H1 (cell line): ENCODE results near the gene PTGDS. TPM values are rescaled to one million over a fixed set of nuclear protein-coding genes. Genes with fewer than 3 reads are reported as not detected.

Experiments
- CTCF ChIA-PET: fragments of 300-600 bp; sonication (Branson Sonifier 250); formaldehyde crosslinking; loops from one replicate; lab custom pipeline; 2021; ENCODE audit not compliant: partially characterized antibody; lab: Charles Lee
- POLR2A ChIA-PET: fragments of 300-600 bp; sonication (Branson Sonifier 250); formaldehyde crosslinking; loops from one replicate; lab custom pipeline; 2021; ENCODE audit warnings: inconsistent platforms; ENCODE audit not compliant: partially characterized antibody; lab: Charles Lee
- DNase-seq, 2 experiments: peaks; one replicate each; pipeline versions ENCODE4 v3.0.0 to v3.0.0-alpha.2; 2010 to 2022; ENCODE audit warnings: low spot score in 2 of 2, low read depth in 1 of 2, mixed read lengths in 1 of 2
- FAIRE-seq: peaks from 2 replicates; lab custom pipeline; 2011; peaks lifted over from hg19 to GRCh38; lab: Jason Lieb, UNC
- H2AFZ ChIP-seq: 2 replicates; pipeline ENCODE4 v1.8.1; 2012; ENCODE audit warnings: low read length, inconsistent platforms
- H2AK5ac ChIP-seq: 2 replicates; pipeline ENCODE4 v1.6.1; 2013; ENCODE audit warnings: low read depth, low read length
- H2BK120ac ChIP-seq: replicated peaks from 2 replicates; pipeline ENCODE3; 2013; ENCODE audit warnings: low read depth, low read length, inconsistent platforms
- H2BK12ac ChIP-seq: 2 replicates; pipeline ENCODE4 v1.6.1; 2013; ENCODE audit warnings: low read depth, low read length
- H2BK15ac ChIP-seq: 2 replicates; pipeline ENCODE4 v1.6.1; 2013; ENCODE audit warnings: low read length
- H2BK20ac ChIP-seq: 2 replicates; pipeline ENCODE4 v1.6.1; 2013; ENCODE audit warnings: low read length
- H2BK5ac ChIP-seq: 2 replicates; pipeline ENCODE4 v1.6.1; 2013; ENCODE audit warnings: low read depth, low read length
- H3K14ac ChIP-seq: 2 replicates; pipeline ENCODE4 v1.6.1; 2013; ENCODE audit warnings: inconsistent platforms; ENCODE audit not compliant: insufficient read length
- H3K18ac ChIP-seq: 2 replicates; pipeline ENCODE4 v1.6.1; 2013; ENCODE audit warnings: low read length; ENCODE audit errors: extremely low read depth
- H3K23ac ChIP-seq: 2 replicates; pipeline ENCODE4 v1.6.1; 2013; ENCODE audit warnings: inconsistent platforms; ENCODE audit not compliant: insufficient read length
- H3K23me2 ChIP-seq: 2 replicates; pipeline ENCODE4 v1.6.1; 2013; ENCODE audit warnings: low read depth, low read length
- H3K27ac ChIP-seq: 2 replicates; pipeline ENCODE4 v1.6.1; 2011; ENCODE audit warnings: low read depth, low read length, inconsistent platforms
- H3K27me3 ChIP-seq, 4 experiments: replicated peaks in 1 of 4; 1 replicate in 1 of 4; 2 replicates in 3 of 4; pipeline versions ENCODE4 v1.6.1 to v1.8.1; 2011 to 2013; ENCODE audit warnings: low read length in 3 of 4, mild to moderate bottlenecking in 3 of 4, inconsistent platforms in 2 of 4, mixed read lengths in 2 of 4, moderate library complexity in 1 of 4; ENCODE audit not compliant: control insufficient read depth in 3 of 4, insufficient read depth in 3 of 4; ENCODE audit errors: extremely low read depth in 1 of 4
- H3K36me3 ChIP-seq, 4 experiments: 2 replicates each; pipeline versions ENCODE4 v1.6.1 to v1.8.1; 2011 to 2013; ENCODE audit warnings: mild to moderate bottlenecking in 4 of 4, low read length in 3 of 4, moderate library complexity in 2 of 4, control low read depth in 1 of 4, inconsistent platforms in 1 of 4; ENCODE audit not compliant: insufficient read depth in 4 of 4, control insufficient read depth in 2 of 4
- H3K4ac ChIP-seq: replicated peaks from 2 replicates; pipeline ENCODE3; 2013; ENCODE audit warnings: low read length, low read depth, mixed read lengths, inconsistent platforms; ENCODE audit not compliant: insufficient read length
- H3K4me1 ChIP-seq, 4 experiments: replicated peaks in 1 of 4; 1 replicate in 1 of 4; 2 replicates in 3 of 4; pipeline versions ENCODE4 v1.6.1 to v1.8.1; 2011 to 2013; ENCODE audit warnings: low read length in 3 of 4, inconsistent platforms in 2 of 4, mixed read lengths in 1 of 4; ENCODE audit not compliant: insufficient read depth in 4 of 4, control insufficient read depth in 3 of 4
- H3K4me2 ChIP-seq, 2 experiments: 2 replicates each; pipeline versions ENCODE4 v1.6.1 to v1.8.1; 2011 to 2013; ENCODE audit warnings: low read depth in 2 of 2, low read length in 2 of 2, control low read depth in 1 of 2, inconsistent platforms in 1 of 2, mild to moderate bottlenecking in 1 of 2; ENCODE audit not compliant: insufficient read depth in 1 of 2
- H3K4me3 ChIP-seq, 4 experiments: fragments of 200-600, 300-600 bp in 1 of 4; sonication (generic), shearing (Covaris generic), sonication (Bioruptor Twin) in 1 of 4; 2 replicates each; pipeline versions ENCODE4 v1.5.1 to v1.8.1; 2011 to 2016; ENCODE audit warnings: low read length in 4 of 4, low read depth in 3 of 4, control low read depth in 2 of 4, inconsistent platforms in 2 of 4, mild to moderate bottlenecking in 2 of 4, mixed read lengths in 1 of 4, moderate library complexity in 1 of 4; ENCODE audit not compliant: insufficient read depth in 2 of 4; ENCODE audit errors: extremely low read depth in 1 of 4
- H3K56ac ChIP-seq: replicated peaks from 2 replicates; pipeline ENCODE3; 2013; ENCODE audit warnings: low read depth, mild to moderate bottlenecking, mixed read lengths, low read length, inconsistent platforms; ENCODE audit not compliant: insufficient read length
- H3K79me1 ChIP-seq: 2 replicates; pipeline ENCODE4 v1.6.1; 2013; ENCODE audit warnings: low read depth, low read length, control low read depth
- H3K79me2 ChIP-seq, 2 experiments: 2 replicates each; pipeline versions ENCODE4 v1.6.1 to v1.8.1; 2012 to 2013; ENCODE audit warnings: low read length in 2 of 2, mild to moderate bottlenecking in 2 of 2, inconsistent platforms in 1 of 2; ENCODE audit not compliant: insufficient read depth in 2 of 2, control insufficient read depth in 1 of 2
- H3K9ac ChIP-seq, 4 experiments: replicated peaks in 1 of 4; 1 replicate in 1 of 4; 2 replicates in 3 of 4; pipeline versions ENCODE4 v1.6.1 to v1.8.1; 2011 to 2013; ENCODE audit warnings: low read depth in 3 of 4, low read length in 3 of 4, control low read depth in 2 of 4, mild to moderate bottlenecking in 2 of 4, moderate library complexity in 2 of 4, inconsistent platforms in 1 of 4; ENCODE audit errors: extremely low read depth in 1 of 4
- H3K9me3 ChIP-seq, 2 experiments: 2 replicates each; pipeline versions ENCODE4 v1.6.1 to v1.8.1; 2012 to 2013; ENCODE audit warnings: mild to moderate bottlenecking in 2 of 2, moderate library complexity in 2 of 2, control low read depth in 1 of 2, inconsistent platforms in 1 of 2, low read depth in 1 of 2, low read length in 1 of 2, mixed read lengths in 1 of 2; ENCODE audit not compliant: insufficient read depth in 2 of 2
- H4K20me1 ChIP-seq, 2 experiments: replicated peaks in 1 of 2; 2 replicates each; pipeline versions ENCODE3 to v1.8.1; 2011 to 2013; ENCODE audit warnings: inconsistent platforms in 2 of 2, low read length in 2 of 2, mild to moderate bottlenecking in 1 of 2; ENCODE audit not compliant: insufficient read depth in 2 of 2, control insufficient read depth in 1 of 2
- H4K5ac ChIP-seq: 2 replicates; pipeline ENCODE4 v1.6.1; 2013; ENCODE audit warnings: low read length, low read depth, mixed read lengths, inconsistent platforms; ENCODE audit not compliant: insufficient read length
- H4K8ac ChIP-seq: 2 replicates; pipeline ENCODE4 v1.8.0; 2013; ENCODE audit warnings: mild to moderate bottlenecking, moderate library complexity, low read length, inconsistent platforms; ENCODE audit not compliant: insufficient read depth; ENCODE audit errors: extremely low read depth
- H4K91ac ChIP-seq: replicated peaks from 2 replicates; pipeline ENCODE3; 2013; ENCODE audit warnings: low read length, mixed read lengths, inconsistent platforms; ENCODE audit not compliant: insufficient read length
- CREB1 ChIP-seq: IDR thresholded peaks from 2 replicates; pipeline ENCODE4 v1.6.1; 2012; ENCODE audit warnings: inconsistent platforms
- EP300 ChIP-seq, 2 experiments: IDR thresholded peaks; 1 replicate in 1 of 2; 2 replicates in 1 of 2; pipeline ENCODE4 v1.6.1; 2011 to 2012; ENCODE audit warnings: low read depth in 2 of 2, low read length in 2 of 2, mild to moderate bottlenecking in 2 of 2, borderline replicate concordance in 1 of 2, inconsistent platforms in 1 of 2, moderate library complexity in 1 of 2
- WGBS, 2 experiments: shearing (Covaris generic) in 1 of 2; methylation state at CpG; one replicate each; pipeline versions ENCODE4 v1.1.6 to v1.1.7; 2013 to 2015; ENCODE audit warnings: low lambda C conversion rate in 2 of 2, mixed read lengths in 2 of 2, inconsistent platforms in 1 of 2, low coverage in 1 of 2, missing lambda C conversion rate in 1 of 2; ENCODE audit not compliant: insufficient replicate concordance in 2 of 2, insufficient coverage in 1 of 2, insufficient read length in 1 of 2; ENCODE audit errors: extremely low coverage in 1 of 2, missing lambda C conversion rate in 1 of 2; 5-methylcytosine and 5-hydroxymethylcytosine counted together
- polyA plus RNA-seq, 7 experiments: library from polyadenylated mRNA; depleted of rRNA in 3 of 7; stranded (reverse) in 5 of 7; unstranded in 2 of 7; fragments of >200 nt in 5 of 7; fragments of 200-250 nt in 2 of 7; gene quantifications; 1 replicate in 5 of 7; 2 replicates in 1 of 7; 4 replicates in 1 of 7; pipeline versions ENCODE4 v1.2.1 to v1.2.3, GENCODE V29; 2011 to 2013; ENCODE audit warnings: missing spikeins in 2 of 7, mixed read lengths in 2 of 7
- total RNA-seq: library from RNA; stranded (reverse); fragmentation: NEBNext Ultra II Directional; extraction: Animal tissue kit (Norgen Biotek cat#: 25700); gene quantifications from 2 replicates; pipeline ENCODE4 v1.2.1, GENCODE V29; 2021

The PTGDS gene
- total and polyA plus RNA-seq, 2 of the 8 experiments (the other 6 are each of a cell fraction or from before 2014, with no cell fraction given), result 1.7 to 2.3 TPM

DNA sequence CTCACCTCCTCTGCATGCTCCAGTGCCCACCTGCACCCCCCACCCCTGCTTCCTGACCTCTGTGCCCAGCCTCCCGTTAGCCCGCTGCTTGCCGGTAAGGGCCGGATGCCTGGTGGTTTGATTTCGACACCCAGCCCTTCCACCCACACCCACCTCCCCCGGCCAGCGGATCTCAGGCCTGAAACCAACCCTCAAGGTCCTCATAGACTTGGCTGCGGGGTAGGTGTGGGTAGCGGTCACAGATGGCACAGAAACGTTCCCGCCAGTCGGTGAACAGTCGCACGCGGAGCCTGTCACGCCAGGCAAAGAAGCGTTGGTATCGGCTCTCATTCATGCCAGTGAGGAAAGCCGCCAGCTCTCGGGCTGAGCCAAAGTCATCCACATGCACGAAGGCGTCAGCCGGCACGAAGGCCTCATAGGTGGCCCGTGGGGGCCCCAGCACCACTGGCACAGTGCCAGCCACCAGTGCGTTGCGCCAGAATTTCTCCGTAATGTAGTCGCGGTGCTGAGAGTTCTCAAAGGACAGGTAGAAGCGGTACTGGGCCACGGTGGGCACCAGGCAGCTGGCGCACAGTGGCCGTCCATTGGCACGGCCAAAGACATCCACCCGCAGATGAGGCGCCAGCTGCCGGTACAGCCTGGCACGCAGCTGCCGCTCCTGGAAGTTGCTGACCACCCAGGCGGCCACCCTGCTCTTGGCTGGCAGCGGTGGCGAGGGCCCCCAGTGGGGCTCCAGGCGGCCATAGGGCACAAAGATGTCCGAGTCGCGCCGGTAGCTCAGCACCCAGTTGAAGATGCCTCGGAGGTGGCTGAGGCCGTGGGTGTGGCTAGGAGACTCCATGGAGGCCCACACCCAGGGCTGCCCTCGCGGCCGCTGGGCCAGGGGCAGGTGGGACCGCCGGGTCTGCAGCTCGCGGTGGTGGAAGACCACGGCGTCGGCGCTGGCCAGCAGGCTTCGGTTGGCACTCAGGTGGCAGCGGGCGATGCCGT is 53.5 kb downstream of the PTGDS start:
- FAIRE-seq (no peak), DNase-seq (no peak)
- Histone ChIP-seq H2BK120ac (no peak overlapping the region), H2BK5ac (no peak overlapping the region), H3K4me1 (peaks cover 0 to 11% (median 2%) of the 10 kb centered on the region in 4 experiments; a peak in 5 of 7 replicates), H4K8ac (no peak overlapping the region; the same call in 1 of the 2 replicates), H3K79me1 (no peaks in the 10 kb centered on the region), H4K5ac (no peak overlapping the region), H3K36me3 (no peaks in the 10 kb centered on the region), H2BK12ac (no peak overlapping the region; the same call in 1 of the 2 replicates), H3K4me2 (no peak overlapping the region), H2BK20ac (no peak overlapping the region), H3K79me2 (no peaks in the 10 kb centered on the region), H3K56ac (no peak overlapping the region), H3K27me3 (peaks cover 1 to 27% (median 15%) of the 10 kb centered on the region in 4 experiments; a peak in 6 of 7 replicates), H3K18ac (no peak overlapping the region), H3K9me3 (no peaks in the 10 kb centered on the region), H3K14ac (no peak overlapping the region), H2AFZ (no peak overlapping the region), H3K27ac (no peak overlapping the region), H3K9ac (no peak overlapping the region), H2BK15ac (no peak overlapping the region), H3K23me2 (peaks cover 4% of the 10 kb centered on the region; the same call in 1 of the 2 replicates), H3K4ac (no peak overlapping the region), H4K20me1 (peaks cover 1 to 2% of the 10 kb centered on the region in 2 experiments), H2AK5ac (no peak overlapping the region), H3K4me3 (no peak overlapping the region), H4K91ac (no peak overlapping the region), H3K23ac (no peak overlapping the region)
- TF ChIP-seq EP300 (IDR thresholded peaks at IDR 0.05; ENCODE audit: borderline replicate concordance in 1 of 2, low read depth in 2 of 2, low read length in 2 of 2) (no peak), CREB1 (no peak)
- POLR2A ChIA-PET, result interaction anchor here (1.9 to 2.1 kb wide), 2 partner anchors 14 kb away, joined by 4 to 5 read pairs; no protein-coding TSS in a partner anchor
- 95% methylated on average over 64 of the region's 65 CpGs; no CpG with 5 or more reads in 1 of the 2 experiments for WGBS, 2 experiments
- CTCF ChIA-PET, result interaction anchor here (1.2 to 8.5 kb wide), 21 partner anchors 11 to 248 kb away, joined by 3 to 110 read pairs (median 10); partner anchors contain the start of genes AJM1, C8G, CLIC3 and LCNL1
